KMS-11 (cell line): Measurements from ENCODE around the gene EXOC3L1.

ENCODE experiments used
- H2AFZ ChIP-seq: fragments of 200-600 bp; sonication (generic); 2 replicates; pipeline ENCODE4 v1.6.1; 2016; ENCODE audit warnings: antibody characterized with exemption, mixed run types, low read depth
- H3K27ac ChIP-seq: fragments of 200-600 bp; sonication (generic); 2 replicates; pipeline ENCODE4 v1.6.1; 2016; ENCODE audit warnings: mild to moderate bottlenecking, mixed run types
- H3K27me3 ChIP-seq: fragments of 200-600 bp; sonication (generic); 2 replicates; pipeline ENCODE4 v1.6.1; 2017; ENCODE audit warnings: mild to moderate bottlenecking, low read depth, mixed run types, moderate library complexity; ENCODE audit not compliant: insufficient read depth
- H3K36me3 ChIP-seq: fragments of 200-600 bp; sonication (generic); 2 replicates; pipeline ENCODE4 v1.6.1; 2017; ENCODE audit warnings: mild to moderate bottlenecking, mixed run types; ENCODE audit not compliant: insufficient read depth
- H3K4me1 ChIP-seq: fragments of 200-600 bp; sonication (generic); 2 replicates; pipeline ENCODE4 v1.6.1; 2016; ENCODE audit warnings: mild to moderate bottlenecking, low read depth, mixed run types; ENCODE audit not compliant: poor library complexity, severe bottlenecking
- H3K4me2 ChIP-seq: fragments of 200-600 bp; sonication (generic); 2 replicates; pipeline ENCODE4 v1.7.0; 2016; ENCODE audit warnings: mild to moderate bottlenecking, mixed run types
- H3K4me3 ChIP-seq: fragments of 200-600 bp; sonication (generic); IDR thresholded peaks from 2 replicates; pipeline ENCODE4 v1.6.1; 2017; ENCODE audit warnings: low read depth, low read length, mixed read lengths; ENCODE audit not compliant: insufficient read depth
- H3K79me2 ChIP-seq: fragments of 200-600 bp; sonication (generic); 2 replicates; pipeline ENCODE4 v1.6.1; 2016; ENCODE audit warnings: low read depth, mixed run types; ENCODE audit not compliant: insufficient read depth
- H3K9ac ChIP-seq: fragments of 200-600 bp; sonication (generic); 2 replicates; pipeline ENCODE4 v1.6.1; 2016; ENCODE audit warnings: mild to moderate bottlenecking, mixed run types
- H4K20me1 ChIP-seq: fragments of 200-600 bp; sonication (generic); 2 replicates; pipeline ENCODE4 v1.6.1; 2016; ENCODE audit warnings: mild to moderate bottlenecking, mixed run types; ENCODE audit not compliant: insufficient read depth
- TF ChIP-seq, protein P1 (sequence below): fragments of 200-600 bp; sonication (generic); conservative IDR thresholded peaks from 2 replicates; pipeline ENCODE4 v1.6.1; 2017; ENCODE audit warnings: low read depth, mild to moderate bottlenecking, antibody characterized with exemption, low read length, moderate library complexity, mixed read lengths

The EXOC3L1 gene

GRCh38 chr16:67207249-67208091 lies 17.5 kb upstream of the EXOC3L1 start:
- Histone ChIP-seq H2AFZ (no peak overlapping the region), H3K4me2 (no peak overlapping the region), H3K36me3 (no peaks in the 10 kb centered on the region), H3K27me3 (no peaks in the 10 kb centered on the region), H3K27ac (no peak overlapping the region), H3K4me3 (no peak overlapping the region), H3K4me1 (no peaks in the 10 kb centered on the region), H3K9ac (no peak overlapping the region), H3K79me2 (no peaks in the 10 kb centered on the region), H4K20me1 (no peaks in the 10 kb centered on the region)
- TF ChIP-seq, protein P1, sequence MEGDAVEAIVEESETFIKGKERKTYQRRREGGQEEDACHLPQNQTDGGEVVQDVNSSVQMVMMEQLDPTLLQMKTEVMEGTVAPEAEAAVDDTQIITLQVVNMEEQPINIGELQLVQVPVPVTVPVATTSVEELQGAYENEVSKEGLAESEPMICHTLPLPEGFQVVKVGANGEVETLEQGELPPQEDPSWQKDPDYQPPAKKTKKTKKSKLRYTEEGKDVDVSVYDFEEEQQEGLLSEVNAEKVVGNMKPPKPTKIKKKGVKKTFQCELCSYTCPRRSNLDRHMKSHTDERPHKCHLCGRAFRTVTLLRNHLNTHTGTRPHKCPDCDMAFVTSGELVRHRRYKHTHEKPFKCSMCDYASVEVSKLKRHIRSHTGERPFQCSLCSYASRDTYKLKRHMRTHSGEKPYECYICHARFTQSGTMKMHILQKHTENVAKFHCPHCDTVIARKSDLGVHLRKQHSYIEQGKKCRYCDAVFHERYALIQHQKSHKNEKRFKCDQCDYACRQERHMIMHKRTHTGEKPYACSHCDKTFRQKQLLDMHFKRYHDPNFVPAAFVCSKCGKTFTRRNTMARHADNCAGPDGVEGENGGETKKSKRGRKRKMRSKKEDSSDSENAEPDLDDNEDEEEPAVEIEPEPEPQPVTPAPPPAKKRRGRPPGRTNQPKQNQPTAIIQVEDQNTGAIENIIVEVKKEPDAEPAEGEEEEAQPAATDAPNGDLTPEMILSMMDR: no peak

- Histone ChIP-seq H2AFZ (no peak overlapping the region), H3K4me1 (no peaks in the 10 kb centered on the region), H4K20me1 (no peaks in the 10 kb centered on the region), H3K4me3 (no peak overlapping the region), H3K36me3 (no peaks in the 10 kb centered on the region), H3K27ac (no peak overlapping the region), H3K9ac (no peak overlapping the region), H3K27me3 (no peaks in the 10 kb centered on the region), H3K79me2 (no peaks in the 10 kb centered on the region), H3K4me2 (no peak overlapping the region)
- TF ChIP-seq, protein P1: no peak
Measured at GRCh38 chr16:67206838-67207248, 16.9 kb upstream of the EXOC3L1 start.

DNA sequence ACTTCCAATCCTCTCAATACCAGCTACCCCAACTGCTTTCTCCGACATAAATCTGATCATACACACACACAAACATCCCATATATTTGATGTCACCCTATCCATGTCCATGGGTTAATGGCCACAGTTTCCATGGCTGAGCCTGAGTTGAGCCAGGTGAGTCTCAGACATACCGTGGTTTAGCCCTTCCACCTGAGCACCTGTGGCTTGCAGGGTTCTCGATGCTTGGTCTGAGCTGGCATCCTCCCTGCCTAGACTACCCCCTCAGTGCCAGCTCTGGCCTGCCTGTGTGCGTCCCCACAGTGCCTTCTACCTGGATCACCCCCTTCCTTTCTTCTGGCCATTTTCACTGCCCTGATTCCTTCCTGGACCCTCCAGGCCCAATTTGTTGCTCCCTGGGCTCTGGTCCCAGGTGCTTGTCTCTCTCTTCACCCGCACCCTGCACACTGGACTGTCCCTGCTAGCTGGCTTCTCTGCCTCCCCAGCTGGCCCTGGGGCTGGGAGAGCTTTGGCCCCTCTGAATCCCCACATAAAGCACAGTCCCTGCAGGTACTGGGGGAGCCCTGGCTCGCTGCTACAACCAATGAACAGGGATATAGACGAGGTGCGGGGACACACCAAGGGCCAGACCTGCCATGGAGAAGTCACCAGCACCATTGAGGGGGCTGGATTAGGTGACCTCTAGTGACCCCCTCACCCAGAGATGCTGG lies 16.3 kb upstream of the EXOC3L1 start:
- TF ChIP-seq, protein P1: no peak
- Histone ChIP-seq H3K9ac (no peak overlapping the region), H3K36me3 (no peaks in the 10 kb centered on the region), H4K20me1 (no peaks in the 10 kb centered on the region), H3K27ac (no peak overlapping the region), H3K4me2 (no peak overlapping the region), H2AFZ (no peak overlapping the region), H3K4me3 (no peak overlapping the region), H3K27me3 (no peaks in the 10 kb centered on the region), H3K4me1 (no peaks in the 10 kb centered on the region), H3K79me2 (no peaks in the 10 kb centered on the region)

DNA sequence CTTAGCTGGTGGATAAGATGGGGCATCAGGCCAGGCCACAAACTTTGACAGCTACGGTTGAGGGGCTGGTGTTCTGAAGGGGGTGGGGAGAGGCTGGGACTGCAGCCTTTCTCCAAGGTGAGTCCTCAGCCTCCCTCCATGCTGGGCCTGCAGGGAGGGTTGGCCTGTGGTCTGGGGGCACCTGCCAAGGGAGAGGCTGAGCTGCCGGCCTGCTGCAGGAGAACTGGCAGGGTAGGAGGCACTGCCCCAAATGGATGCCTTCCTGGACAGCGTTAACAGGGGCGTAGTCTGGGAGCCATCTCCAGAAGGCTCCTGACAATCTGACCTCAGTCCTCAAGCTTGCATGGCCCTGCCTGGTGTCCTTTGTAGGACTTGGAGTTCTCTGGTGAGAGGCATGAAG lies 14.1 kb upstream of the EXOC3L1 start:
- H2AFZ ChIP-seq: no peak overlapping the region
- no peaks in the 10 kb centered on the region for H4K20me1 ChIP-seq
- no peaks in the 10 kb centered on the region for H3K79me2 ChIP-seq
- no peak overlapping the region for H3K27ac ChIP-seq
- H3K9ac ChIP-seq: no peak overlapping the region
- no peaks in the 10 kb centered on the region for H3K27me3 ChIP-seq
- H3K4me3 ChIP-seq: no peak overlapping the region
- H3K4me2 ChIP-seq: no peak overlapping the region
- H3K36me3 ChIP-seq: no peaks in the 10 kb centered on the region
- TF ChIP-seq, protein P1: no peak
- H3K4me1 ChIP-seq: no peaks in the 10 kb centered on the region
